ENCODE results near the gene HIP1R.
"Not testable (repeated sequence)": the region's sequence is repeated elsewhere in the genome, so short reads cannot be mapped to it uniquely, and the experiment has no call there.

Gene HIP1R

GRCh38 chr12:122834921-122835749, at the start of gene HIP1R:
TSS of gene HIP1R (plus strand) at chr12:122835457. CDS start at chr12:122835551, 94 bp downstream.
- Histone ChIP-seq H3K9ac (ENCODE audit: low read depth, low read length) (peak within 1 kb of the TSS; percentile 79; the same call in 1 of the 2 replicates), H3K9me3 (ENCODE audit: control insufficient read depth, insufficient read depth, low read length) (no peaks in the 10 kb centered on the region; the same call in 1 of the 2 replicates), H3K4me1 (ENCODE audit: insufficient read depth, low read length) (peaks cover 9% of the 10 kb centered on the region), H3K36me3 (ENCODE audit: insufficient read depth, low read length) (no peaks in the 10 kb centered on the region)

GRCh38 chr12:122785503-122785902, 49.8 kb upstream of the HIP1R start:
- no peaks in the 10 kb centered on the region for H3K36me3 ChIP-seq (ENCODE audit: insufficient read depth, low read length)
- H3K4me1 ChIP-seq (ENCODE audit: insufficient read depth, low read length), result peaks cover 8% of the 10 kb centered on the region; the same call in 1 of the 2 replicates
- no peak overlapping the region for H3K9ac ChIP-seq (ENCODE audit: low read depth, low read length)
- no peaks in the 10 kb centered on the region for H3K9me3 ChIP-seq (ENCODE audit: control insufficient read depth, insufficient read depth, low read length)

- Histone ChIP-seq H3K9me3 (ENCODE audit: control insufficient read depth, insufficient read depth, low read length) (no peaks in the 10 kb centered on the region), H3K9ac (ENCODE audit: low read depth, low read length) (no peak overlapping the region), H3K36me3 (ENCODE audit: insufficient read depth, low read length) (no peaks in the 10 kb centered on the region), H3K4me1 (ENCODE audit: insufficient read depth, low read length) (peaks cover 18% of the 10 kb centered on the region; the same call in 1 of the 2 replicates)
Observed at GRCh38 chr12:122788387-122788786, 46.9 kb upstream of the HIP1R start.

- Histone ChIP-seq H3K9me3 (ENCODE audit: control insufficient read depth, insufficient read depth, low read length) (no peaks in the 10 kb centered on the region), H3K36me3 (ENCODE audit: insufficient read depth, low read length) (no peaks in the 10 kb centered on the region), H3K9ac (ENCODE audit: low read depth, low read length) (no peak overlapping the region), H3K4me1 (ENCODE audit: insufficient read depth, low read length) (peaks cover 18% of the 10 kb centered on the region; the same call in 1 of the 2 replicates)
Observed at GRCh38 chr12:122789637-122790036, 45.6 kb upstream of the HIP1R start.

- Histone ChIP-seq H3K36me3 (ENCODE audit: insufficient read depth, low read length) (no peaks in the 10 kb centered on the region), H3K9ac (ENCODE audit: low read depth, low read length) (no peak overlapping the region), H3K9me3 (ENCODE audit: control insufficient read depth, insufficient read depth, low read length) (no peaks in the 10 kb centered on the region), H3K4me1 (ENCODE audit: insufficient read depth, low read length) (peaks cover 18% of the 10 kb centered on the region; the same call in 1 of the 2 replicates)
Observed at GRCh38 chr12:122790393-122791075, 44.7 kb upstream of the HIP1R start.

GRCh38 chr12:122793685-122794106, 41.6 kb upstream of the HIP1R start:
- Histone ChIP-seq H3K36me3 (ENCODE audit: insufficient read depth, low read length) (no peaks in the 10 kb centered on the region), H3K9ac (ENCODE audit: low read depth, low read length) (no peak overlapping the region), H3K9me3 (ENCODE audit: control insufficient read depth, insufficient read depth, low read length) (no peaks in the 10 kb centered on the region), H3K4me1 (ENCODE audit: insufficient read depth, low read length) (peaks cover 22% of the 10 kb centered on the region; the same call in 1 of the 2 replicates)

GRCh38 chr12:122795807-122796206, 39.5 kb upstream of the HIP1R start:
- peaks cover 10% of the 10 kb centered on the region; the same call in 1 of the 2 replicates for H3K4me1 ChIP-seq (ENCODE audit: insufficient read depth, low read length)
- no peaks in the 10 kb centered on the region for H3K9me3 ChIP-seq (ENCODE audit: control insufficient read depth, insufficient read depth, low read length)
- H3K36me3 ChIP-seq (ENCODE audit: insufficient read depth, low read length), result no peaks in the 10 kb centered on the region
- no peak overlapping the region for H3K9ac ChIP-seq (ENCODE audit: low read depth, low read length)

GRCh38 chr12:122799641-122800243, 35.5 kb upstream of the HIP1R start:
- Histone ChIP-seq H3K9ac (ENCODE audit: low read depth, low read length) (no peak overlapping the region), H3K9me3 (ENCODE audit: control insufficient read depth, insufficient read depth, low read length) (no peaks in the 10 kb centered on the region), H3K4me1 (ENCODE audit: insufficient read depth, low read length) (0 out of 2 replicates have a peak, but pooled peaks cover 4% of the 10 kb centered on the region), H3K36me3 (ENCODE audit: insufficient read depth, low read length) (no peaks in the 10 kb centered on the region)

GRCh38 chr12:122803937-122804336, 31.3 kb upstream of the HIP1R start:
- H3K36me3 ChIP-seq (ENCODE audit: insufficient read depth, low read length), result no peaks in the 10 kb centered on the region
- no peaks in the 10 kb centered on the region for H3K4me1 ChIP-seq (ENCODE audit: insufficient read depth, low read length)
- no peaks in the 10 kb centered on the region for H3K9me3 ChIP-seq (ENCODE audit: control insufficient read depth, insufficient read depth, low read length)
- H3K9ac ChIP-seq (ENCODE audit: low read depth, low read length), result no peak overlapping the region

GRCh38 chr12:122804957-122805356, 30.3 kb upstream of the HIP1R start:
- H3K36me3 ChIP-seq (ENCODE audit: insufficient read depth, low read length); H3K9me3 ChIP-seq (ENCODE audit: control insufficient read depth, insufficient read depth, low read length); H3K4me1 ChIP-seq (ENCODE audit: insufficient read depth, low read length); H3K9ac ChIP-seq (ENCODE audit: low read depth, low read length): not testable (repeated sequence)

GRCh38 chr12:122807651-122808050, 27.6 kb upstream of the HIP1R start:
- Histone ChIP-seq H3K9ac (ENCODE audit: low read depth, low read length) (no peak overlapping the region), H3K9me3 (ENCODE audit: control insufficient read depth, insufficient read depth, low read length) (no peaks in the 10 kb centered on the region), H3K4me1 (ENCODE audit: insufficient read depth, low read length) (no peaks in the 10 kb centered on the region), H3K36me3 (ENCODE audit: insufficient read depth, low read length) (no peaks in the 10 kb centered on the region)

- H3K36me3 ChIP-seq (ENCODE audit: insufficient read depth, low read length), result no peaks in the 10 kb centered on the region
- H3K9ac ChIP-seq (ENCODE audit: low read depth, low read length), result no peak overlapping the region
- no peaks in the 10 kb centered on the region for H3K4me1 ChIP-seq (ENCODE audit: insufficient read depth, low read length)
- no peaks in the 10 kb centered on the region for H3K9me3 ChIP-seq (ENCODE audit: control insufficient read depth, insufficient read depth, low read length)
Observed at GRCh38 chr12:122811777-122812176, 23.5 kb upstream of the HIP1R start.

GRCh38 chr12:122813310-122813713, 21.9 kb upstream of the HIP1R start:
- Histone ChIP-seq H3K9me3 (ENCODE audit: control insufficient read depth, insufficient read depth, low read length) (no peaks in the 10 kb centered on the region), H3K36me3 (ENCODE audit: insufficient read depth, low read length) (no peaks in the 10 kb centered on the region), H3K4me1 (ENCODE audit: insufficient read depth, low read length) (no peaks in the 10 kb centered on the region), H3K9ac (ENCODE audit: low read depth, low read length) (no peak overlapping the region)

GRCh38 chr12:122819209-122819785, 16.0 kb upstream of the HIP1R start:
- Histone ChIP-seq H3K9ac (ENCODE audit: low read depth, low read length) (no peak overlapping the region), H3K36me3 (ENCODE audit: insufficient read depth, low read length) (no peaks in the 10 kb centered on the region), H3K4me1 (ENCODE audit: insufficient read depth, low read length) (no peaks in the 10 kb centered on the region; the same call in 1 of the 2 replicates), H3K9me3 (ENCODE audit: control insufficient read depth, insufficient read depth, low read length) (no peaks in the 10 kb centered on the region)

Data from ES-I3 (cell line).